GM12878 (cell line): ENCODE data around the gene SSR2. TPM values are rescaled to one million over a fixed set of nuclear protein-coding genes. Genes with fewer than 3 reads are reported as not detected.

ENCODE experiments used
- ATAC-seq: fragments of 200-7000 bp; cut with Tn5 transposase; 3 replicates; pipeline ENCODE4 v1.9.1; 2020; ENCODE audit warnings: mild to moderate bottlenecking, moderate library complexity
- BruUV-seq: library from RNA; stranded (reverse); fragments of 400-500 nt; replicated peaks from 2 replicates; lab custom pipeline; 2021; lab: Mats Ljungman, UMichigan
- CTCF ChIA-PET: fragments of 300-600 bp; sonication (Branson Sonifier 250); formaldehyde crosslinking; extraction: SDS; loops from one replicate; lab custom pipeline; 2021; ENCODE audit warnings: inconsistent platforms; lab: Yijun Ruan, JAX
- POLR2A ChIA-PET: fragments of 350-600 bp; formaldehyde crosslinking; extraction: SDS; loops from one replicate; lab custom pipeline; 2021; ENCODE audit warnings: inconsistent platforms; lab: Charles Lee
- RAD21 ChIA-PET: fragments of 300-600 bp; sonication (Branson Sonifier 250); formaldehyde crosslinking; loops from one replicate; lab custom pipeline; 2023; ENCODE audit warnings: antibody characterized with exemption; ENCODE audit not compliant: unreplicated experiment; lab: Charles Lee
- SMC1A ChIA-PET: fragments of 300-600 bp; sonication (Branson Sonifier 250); formaldehyde crosslinking; loops from one replicate; lab custom pipeline; 2023; ENCODE audit not compliant: unreplicated experiment, uncharacterized antibody; lab: Charles Lee
- DNase-seq: peaks from one replicate; pipeline ENCODE4 v3.0.0-alpha.2; 2011; ENCODE audit warnings: low read depth, low spot score
- FAIRE-seq: peaks from 3 replicates; lab custom pipeline; 2011; peaks lifted over from hg19 to GRCh38; lab: Jason Lieb, UNC
- H2AFZ ChIP-seq: 2 replicates; pipeline ENCODE4 v1.6.0; 2011; ENCODE audit warnings: low read depth, low read length, control low read depth; ENCODE audit not compliant: control insufficient read depth
- H3K27ac ChIP-seq: 2 replicates; pipeline ENCODE4 v1.5.1; 2011; ENCODE audit warnings: control low read depth; ENCODE audit not compliant: control insufficient read depth, insufficient read depth
- H3K27me3 ChIP-seq, 2 experiments: replicated peaks in 1 of 2; 2 replicates each; pipeline versions ENCODE4 v1.6.0 to v1.6.1; 2011; ENCODE audit warnings: low read length in 1 of 2; ENCODE audit not compliant: control insufficient read depth in 2 of 2, insufficient read depth in 2 of 2
- H3K36me3 ChIP-seq, 2 experiments: 2 replicates each; pipeline ENCODE4 v1.5.1; 2011; ENCODE audit warnings: low read length in 1 of 2; ENCODE audit not compliant: control insufficient read depth in 2 of 2, insufficient read depth in 2 of 2
- H3K4me1 ChIP-seq: 2 replicates; pipeline ENCODE4 v1.6.1; 2011; ENCODE audit warnings: mild to moderate bottlenecking, low read length, moderate library complexity, mixed read lengths; ENCODE audit not compliant: control insufficient read depth, insufficient read depth
- H3K4me2 ChIP-seq: 2 replicates; pipeline ENCODE4 v1.6.0; 2011; ENCODE audit warnings: control low read depth; ENCODE audit not compliant: control insufficient read depth, insufficient read depth
- H3K4me3 ChIP-seq: fragments of 200-600 bp; sonication (generic); 2 replicates; pipeline ENCODE4 v1.5.1; 2016
- H3K79me2 ChIP-seq: 2 replicates; pipeline ENCODE4 v1.6.0; 2011; ENCODE audit warnings: low read length; ENCODE audit not compliant: control insufficient read depth, insufficient read depth
- H3K9ac ChIP-seq: 2 replicates; pipeline ENCODE4 v1.8.0; 2011; ENCODE audit warnings: low read length, control low read depth, mixed read lengths; ENCODE audit not compliant: control insufficient read depth, insufficient read depth
- H3K9me3 ChIP-seq: replicated peaks from 3 replicates; pipeline ENCODE4 v1.5.1; 2011; ENCODE audit warnings: mild to moderate bottlenecking, low read length; ENCODE audit not compliant: control insufficient read depth, insufficient read depth
- H4K20me1 ChIP-seq: 2 replicates; pipeline ENCODE4 v1.6.0; 2011; ENCODE audit not compliant: control insufficient read depth, insufficient read depth
- ATF7 ChIP-seq: fragments of 450-650 bp; IDR thresholded peaks from 2 replicates; pipeline ENCODE4 v1.6.1; 2016; ENCODE audit warnings: low read depth, mild to moderate bottlenecking
- BCL11A ChIP-seq: IDR thresholded peaks from 2 replicates; pipeline ENCODE4 v1.6.1; 2011; ENCODE audit warnings: low read depth, low read length
- CBX5 ChIP-seq: sonication (generic); IDR thresholded peaks from 2 replicates; pipeline ENCODE4 v1.6.1; 2016; ENCODE audit warnings: low read depth, moderate library complexity, mild to moderate bottlenecking, inconsistent platforms
- CHD4 ChIP-seq: fragments of 200-600 bp; sonication (generic); IDR thresholded peaks from 2 replicates; pipeline ENCODE4 v1.6.1; 2016; ENCODE audit warnings: mild to moderate bottlenecking
- IRF4 ChIP-seq: IDR thresholded peaks from 2 replicates; pipeline ENCODE4 v1.6.1; 2011; ENCODE audit warnings: low read depth, low read length
- MYC ChIP-seq: IDR thresholded peaks from 2 replicates; pipeline ENCODE4 v1.6.1; 2011; ENCODE audit warnings: mild to moderate bottlenecking, low read length, moderate library complexity, inconsistent platforms; ENCODE audit not compliant: insufficient read depth, insufficient replicate concordance, insufficient read length, severe bottlenecking
- NR2C2 ChIP-seq: IDR thresholded peaks from 2 replicates; pipeline ENCODE4 v1.6.1; 2011; ENCODE audit warnings: borderline replicate concordance, low read depth; ENCODE audit not compliant: control insufficient read depth, insufficient read length
- NR2F1 ChIP-seq: fragments of 450-650 bp; conservative IDR thresholded peaks from 2 replicates; pipeline ENCODE4 v1.6.1; 2017; ENCODE audit warnings: mild to moderate bottlenecking
- SMC3 ChIP-seq: IDR thresholded peaks from 2 replicates; pipeline ENCODE4 v1.6.1; 2011; ENCODE audit warnings: low read length, improper control_type of control experiment, borderline replicate concordance
- TARDBP ChIP-seq: IDR thresholded peaks from 2 replicates; pipeline ENCODE4 v1.6.1; 2016; ENCODE audit warnings: borderline replicate concordance
- TBL1XR1 ChIP-seq: IDR thresholded peaks from 2 replicates; pipeline ENCODE4 v1.6.1; 2012; ENCODE audit warnings: low read depth, low read length, improper control_type of control experiment
- WGBS: methylation state at CpG from one replicate; pipeline ENCODE4 v1.1.6; 2016; ENCODE audit warnings: low lambda C conversion rate; ENCODE audit not compliant: insufficient replicate concordance, insufficient coverage; ENCODE audit errors: missing lambda C conversion rate; 5-methylcytosine and 5-hydroxymethylcytosine counted together
- in situ Hi-C: fragments of 300-500 bp; cut with MboI; formaldehyde crosslinking; loops from 9 replicates; pipeline ENCODE4 v1.14.3; 2018; ENCODE audit warnings: mixed read lengths
- intact Hi-C: fragments of 100-400 bp; cut with micrococcal nuclease; formaldehyde crosslinking; loops from one replicate; pipeline ENCODE4 v1.14.2; 2022; ENCODE audit not compliant: unreplicated experiment
- polyA plus RNA-seq, 11 experiments: library from polyadenylated mRNA; depleted of rRNA in 4 of 11; unstranded in 6 of 11; stranded (reverse) in 5 of 11; fragments of >200 nt; fragmentation: Nextera tagmentation in 4 of 11; fragmentation: Illumina TruSeq in 1 of 11; extraction: Ambion mirVana in 4 of 11; extraction: Trizol in 1 of 11; gene quantifications; 1 replicate in 1 of 11; 2 replicates in 10 of 11; pipeline versions ENCODE4 v1.2.1 to v1.2.3, GENCODE V29; 2011 to 2016; ENCODE audit warnings: inconsistent platforms in 2 of 11, missing spikeins in 2 of 11, low read depth in 1 of 11
- total RNA-seq, 4 experiments: library from RNA; depleted of rRNA in 3 of 4; stranded (reverse); fragments of >200 nt in 3 of 4; fragmentation: Illumina TruSeq in 1 of 4; extraction: Trizol in 1 of 4; gene quantifications; 2 replicates each; pipeline versions ENCODE4 v1.2.1 to v1.2.3, GENCODE V29; 2013 to 2021
- TF ChIP-seq, protein P1 (sequence below): fragments of 450-650 bp; IDR thresholded peaks from 2 replicates; pipeline ENCODE4 v1.6.1; 2018; ENCODE audit warnings: mild to moderate bottlenecking, low read depth, moderate library complexity; ENCODE audit not compliant: partially characterized antibody
- TF ChIP-seq, protein P2 (sequence below): IDR thresholded peaks from 2 replicates; pipeline ENCODE4 v1.6.1; 2011; ENCODE audit warnings: borderline replicate concordance, low read depth, mild to moderate bottlenecking, moderate library complexity, mixed read lengths, low read length; ENCODE audit not compliant: insufficient read depth; ENCODE audit errors: extremely low read length
- TF ChIP-seq, protein P3 (sequence below): fragments of 150-350 bp; IDR thresholded peaks from 2 replicates; pipeline ENCODE4 v1.6.1; 2014; ENCODE audit warnings: mild to moderate bottlenecking, low read depth, low read length
- TF ChIP-seq, protein P4 (sequence below): fragments of 450-650 bp; IDR thresholded peaks from 2 replicates; pipeline ENCODE4 v1.6.1; 2016; ENCODE audit warnings: mild to moderate bottlenecking
- TF ChIP-seq, protein P5 (sequence below): IDR thresholded peaks from 2 replicates; pipeline ENCODE4 v1.6.1; 2011; ENCODE audit warnings: low read depth, mild to moderate bottlenecking, low read length, moderate library complexity, borderline replicate concordance; ENCODE audit errors: extremely low read depth

Gene SSR2
- total and polyA plus RNA-seq, 10 of the 15 experiments (the other 5 are each of a cell fraction or from before 2014, with no cell fraction given): 207 to 553 (median 315) TPM

DNA sequence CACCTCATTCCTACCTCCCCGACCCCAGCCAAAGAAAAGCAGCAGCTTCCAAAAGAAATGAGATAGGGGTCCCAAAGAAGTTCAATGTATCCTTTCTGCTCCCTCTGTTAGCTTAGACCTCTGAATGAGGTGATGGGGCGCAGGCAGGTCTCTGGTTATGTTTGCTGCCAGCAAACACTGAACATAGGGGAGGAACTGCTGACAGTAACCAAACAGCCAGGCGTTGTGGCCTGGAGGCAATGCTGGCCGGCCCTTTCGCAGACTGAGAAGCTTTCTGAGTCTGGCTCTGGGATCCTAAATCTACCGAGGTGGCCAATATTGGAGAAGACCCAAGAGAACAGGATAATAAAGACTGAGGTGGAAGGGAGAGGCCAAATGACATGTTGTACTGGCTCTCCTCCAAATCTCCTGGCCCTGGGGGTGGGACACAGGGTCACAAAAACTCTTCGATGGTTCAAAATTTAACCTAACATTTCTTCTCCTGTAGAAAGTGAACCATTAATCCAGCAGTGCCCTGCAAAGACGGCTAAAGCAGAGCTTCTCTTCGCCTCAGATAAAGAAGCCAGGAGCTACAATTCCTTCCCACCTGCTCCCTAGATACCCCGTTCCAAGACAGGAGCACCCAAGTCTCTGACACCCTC lies 19.6 kb downstream of the SSR2 start (continued):
- TF ChIP-seq, protein P1, sequence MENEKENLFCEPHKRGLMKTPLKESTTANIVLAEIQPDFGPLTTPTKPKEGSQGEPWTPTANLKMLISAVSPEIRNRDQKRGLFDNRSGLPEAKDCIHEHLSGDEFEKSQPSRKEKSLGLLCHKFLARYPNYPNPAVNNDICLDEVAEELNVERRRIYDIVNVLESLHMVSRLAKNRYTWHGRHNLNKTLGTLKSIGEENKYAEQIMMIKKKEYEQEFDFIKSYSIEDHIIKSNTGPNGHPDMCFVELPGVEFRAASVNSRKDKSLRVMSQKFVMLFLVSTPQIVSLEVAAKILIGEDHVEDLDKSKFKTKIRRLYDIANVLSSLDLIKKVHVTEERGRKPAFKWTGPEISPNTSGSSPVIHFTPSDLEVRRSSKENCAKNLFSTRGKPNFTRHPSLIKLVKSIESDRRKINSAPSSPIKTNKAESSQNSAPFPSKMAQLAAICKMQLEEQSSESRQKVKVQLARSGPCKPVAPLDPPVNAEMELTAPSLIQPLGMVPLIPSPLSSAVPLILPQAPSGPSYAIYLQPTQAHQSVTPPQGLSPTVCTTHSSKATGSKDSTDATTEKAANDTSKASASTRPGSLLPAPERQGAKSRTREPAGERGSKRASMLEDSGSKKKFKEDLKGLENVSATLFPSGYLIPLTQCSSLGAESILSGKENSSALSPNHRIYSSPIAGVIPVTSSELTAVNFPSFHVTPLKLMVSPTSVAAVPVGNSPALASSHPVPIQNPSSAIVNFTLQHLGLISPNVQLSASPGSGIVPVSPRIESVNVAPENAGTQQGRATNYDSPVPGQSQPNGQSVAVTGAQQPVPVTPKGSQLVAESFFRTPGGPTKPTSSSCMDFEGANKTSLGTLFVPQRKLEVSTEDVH: no peak
- no peak for TF ChIP-seq SMC3
- TF ChIP-seq MYC: no peak
- TF ChIP-seq NR2C2: no peak
- TF ChIP-seq NR2F1: no peak

DNA sequence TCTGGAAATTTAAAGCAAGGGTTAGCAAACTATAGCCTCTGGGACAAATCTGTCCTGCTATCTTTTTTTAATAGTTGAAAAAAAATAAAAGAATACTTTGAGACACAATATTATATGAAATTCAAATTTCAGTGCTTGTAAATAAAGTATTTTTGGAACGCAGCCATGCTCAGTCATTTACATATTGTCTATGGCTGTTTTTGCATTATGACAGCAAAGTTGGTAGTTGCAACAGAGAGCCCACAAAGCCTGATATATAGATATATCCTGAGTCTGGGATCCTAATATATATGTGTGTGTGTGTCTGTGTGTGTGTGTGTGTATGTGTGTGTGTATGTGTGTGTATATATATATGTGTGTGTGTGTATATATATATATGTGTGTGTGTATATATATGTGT lies 20.8 kb downstream of the SSR2 start:
- Histone ChIP-seq H3K4me1 (no peaks in the 10 kb centered on the region), H3K9ac (no peak overlapping the region), H3K79me2 (no peaks in the 10 kb centered on the region), H2AFZ (no peak overlapping the region), H3K4me2 (no peak overlapping the region), H3K4me3 (no peak overlapping the region), H4K20me1 (no peaks in the 10 kb centered on the region), H3K27me3 (no peaks in the 10 kb centered on the region), H3K36me3 (no peaks in the 10 kb centered on the region), H3K9me3 (no peaks in the 10 kb centered on the region), H3K27ac (no peak overlapping the region)
- ChIA-PET POLR2A (interaction anchor here (0.7 kb wide), 1 partner anchor 59 kb away, joined by 5 read pairs; no protein-coding TSS in a partner anchor), SMC1A (interaction anchor here (2.0 kb wide), 1 partner anchor 62 kb away, joined by 9 read pairs; no protein-coding TSS in a partner anchor), RAD21 (interaction anchor here (1.1 to 1.8 kb wide), 2 partner anchors 62 to 66 kb away, joined by 3 to 6 read pairs; no protein-coding TSS in a partner anchor), CTCF (no interaction called here)
- intact Hi-C loops (no loop called here), in situ Hi-C loops (no loop called here)
- no peak for DNase-seq
- no peak for FAIRE-seq
- BruUV-seq: no TSS peak
- no peak for ATAC-seq
- WGBS: 0% methylated on average over 1 of the region's 1 CpG
- TF ChIP-seq, protein P2, sequence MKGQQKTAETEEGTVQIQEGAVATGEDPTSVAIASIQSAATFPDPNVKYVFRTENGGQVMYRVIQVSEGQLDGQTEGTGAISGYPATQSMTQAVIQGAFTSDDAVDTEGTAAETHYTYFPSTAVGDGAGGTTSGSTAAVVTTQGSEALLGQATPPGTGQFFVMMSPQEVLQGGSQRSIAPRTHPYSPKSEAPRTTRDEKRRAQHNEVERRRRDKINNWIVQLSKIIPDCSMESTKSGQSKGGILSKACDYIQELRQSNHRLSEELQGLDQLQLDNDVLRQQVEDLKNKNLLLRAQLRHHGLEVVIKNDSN: no peak
- no peak for TF ChIP-seq ATF7
- no peak for TF ChIP-seq TBL1XR1
- TF ChIP-seq IRF4: no peak
- TF ChIP-seq CBX5: no peak
- no peak for TF ChIP-seq CHD4
- TF ChIP-seq, protein P3, sequence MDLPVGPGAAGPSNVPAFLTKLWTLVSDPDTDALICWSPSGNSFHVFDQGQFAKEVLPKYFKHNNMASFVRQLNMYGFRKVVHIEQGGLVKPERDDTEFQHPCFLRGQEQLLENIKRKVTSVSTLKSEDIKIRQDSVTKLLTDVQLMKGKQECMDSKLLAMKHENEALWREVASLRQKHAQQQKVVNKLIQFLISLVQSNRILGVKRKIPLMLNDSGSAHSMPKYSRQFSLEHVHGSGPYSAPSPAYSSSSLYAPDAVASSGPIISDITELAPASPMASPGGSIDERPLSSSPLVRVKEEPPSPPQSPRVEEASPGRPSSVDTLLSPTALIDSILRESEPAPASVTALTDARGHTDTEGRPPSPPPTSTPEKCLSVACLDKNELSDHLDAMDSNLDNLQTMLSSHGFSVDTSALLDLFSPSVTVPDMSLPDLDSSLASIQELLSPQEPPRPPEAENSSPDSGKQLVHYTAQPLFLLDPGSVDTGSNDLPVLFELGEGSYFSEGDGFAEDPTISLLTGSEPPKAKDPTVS: no peak
- TF ChIP-seq BCL11A: no peak
- TF ChIP-seq, protein P4, sequence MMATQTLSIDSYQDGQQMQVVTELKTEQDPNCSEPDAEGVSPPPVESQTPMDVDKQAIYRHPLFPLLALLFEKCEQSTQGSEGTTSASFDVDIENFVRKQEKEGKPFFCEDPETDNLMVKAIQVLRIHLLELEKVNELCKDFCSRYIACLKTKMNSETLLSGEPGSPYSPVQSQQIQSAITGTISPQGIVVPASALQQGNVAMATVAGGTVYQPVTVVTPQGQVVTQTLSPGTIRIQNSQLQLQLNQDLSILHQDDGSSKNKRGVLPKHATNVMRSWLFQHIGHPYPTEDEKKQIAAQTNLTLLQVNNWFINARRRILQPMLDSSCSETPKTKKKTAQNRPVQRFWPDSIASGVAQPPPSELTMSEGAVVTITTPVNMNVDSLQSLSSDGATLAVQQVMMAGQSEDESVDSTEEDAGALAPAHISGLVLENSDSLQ: no peak
- TF ChIP-seq TARDBP: no peak
- TF ChIP-seq, protein P5, sequence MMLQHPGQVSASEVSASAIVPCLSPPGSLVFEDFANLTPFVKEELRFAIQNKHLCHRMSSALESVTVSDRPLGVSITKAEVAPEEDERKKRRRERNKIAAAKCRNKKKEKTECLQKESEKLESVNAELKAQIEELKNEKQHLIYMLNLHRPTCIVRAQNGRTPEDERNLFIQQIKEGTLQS: no peak
